VCaP (cell line): ENCODE data around the gene TOE1.
A peak's percentile ranks its signal among the peaks of the same experiment; 100 is the strongest.
"Not testable (repeated sequence)": the region's sequence is repeated elsewhere in the genome, so short reads cannot be mapped to it uniquely, and the experiment has no call there.

Experiments used
- H3K27ac ChIP-seq: fragments of 450-650 bp; 2 replicates; pipeline ENCODE4 v1.5.1; 2017
- TF ChIP-seq, protein P1 (sequence below): fragments of 450-650 bp; conservative IDR thresholded peaks from 2 replicates; pipeline ENCODE4 v1.5.1; 2017; ENCODE audit warnings: mild to moderate bottlenecking, moderate library complexity

TOE1 gene

GRCh38 chr1:45339789-45340558 lies at the start of gene TOE1, which contains the start of gene MUTYH:
TSS of gene TOE1 (plus strand) at chr1:45340170. CDS start at chr1:45340253, 83 bp downstream.
TSS of gene MUTYH (minus strand) at chr1:45340440. CDS start at chr1:45334505, 5,935 bp downstream.
- TF ChIP-seq, protein P1, sequence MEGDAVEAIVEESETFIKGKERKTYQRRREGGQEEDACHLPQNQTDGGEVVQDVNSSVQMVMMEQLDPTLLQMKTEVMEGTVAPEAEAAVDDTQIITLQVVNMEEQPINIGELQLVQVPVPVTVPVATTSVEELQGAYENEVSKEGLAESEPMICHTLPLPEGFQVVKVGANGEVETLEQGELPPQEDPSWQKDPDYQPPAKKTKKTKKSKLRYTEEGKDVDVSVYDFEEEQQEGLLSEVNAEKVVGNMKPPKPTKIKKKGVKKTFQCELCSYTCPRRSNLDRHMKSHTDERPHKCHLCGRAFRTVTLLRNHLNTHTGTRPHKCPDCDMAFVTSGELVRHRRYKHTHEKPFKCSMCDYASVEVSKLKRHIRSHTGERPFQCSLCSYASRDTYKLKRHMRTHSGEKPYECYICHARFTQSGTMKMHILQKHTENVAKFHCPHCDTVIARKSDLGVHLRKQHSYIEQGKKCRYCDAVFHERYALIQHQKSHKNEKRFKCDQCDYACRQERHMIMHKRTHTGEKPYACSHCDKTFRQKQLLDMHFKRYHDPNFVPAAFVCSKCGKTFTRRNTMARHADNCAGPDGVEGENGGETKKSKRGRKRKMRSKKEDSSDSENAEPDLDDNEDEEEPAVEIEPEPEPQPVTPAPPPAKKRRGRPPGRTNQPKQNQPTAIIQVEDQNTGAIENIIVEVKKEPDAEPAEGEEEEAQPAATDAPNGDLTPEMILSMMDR: no peak
- H3K27ac ChIP-seq: peak within 1 kb of the TSS; percentile 91

- not testable (repeated sequence) for H3K27ac ChIP-seq
These were observed 49.0 kb upstream of the TOE1 start for GRCh38 chr1:45291002-45291401.

- no peak overlapping the region for H3K27ac ChIP-seq
- TF ChIP-seq, protein P1: no peak
These were observed 48.3 kb upstream of the TOE1 start for GRCh38 chr1:45291716-45292115.

- H3K27ac ChIP-seq: no peak overlapping the region
- TF ChIP-seq, protein P1: no peak
These were observed 42.2 kb upstream of the TOE1 start for GRCh38 chr1:45297666-45298356.

DNA sequence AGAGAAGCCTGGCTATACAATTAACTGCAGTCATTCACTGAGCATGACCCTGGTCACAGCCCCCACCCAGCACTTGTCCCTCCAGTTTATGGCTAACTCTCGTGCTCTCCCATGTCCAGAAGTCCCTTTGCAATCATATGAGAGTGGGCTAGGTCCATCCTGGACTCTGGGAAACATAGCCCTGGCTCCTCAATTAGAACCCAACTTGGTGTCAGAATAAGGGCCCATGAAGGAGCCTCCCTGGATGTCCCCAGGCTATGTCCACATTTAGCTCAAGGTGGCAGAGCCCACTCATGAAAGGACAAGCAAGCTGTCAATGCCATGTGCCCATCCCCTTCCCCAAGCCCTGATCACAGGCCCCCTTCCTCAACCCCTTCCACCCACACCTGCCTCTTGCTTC lies 40.7 kb upstream of the TOE1 start:
- TF ChIP-seq, protein P1: no peak
- H3K27ac ChIP-seq: peak overlapping the region; percentile 6; the same call in 1 of the 2 replicates

DNA sequence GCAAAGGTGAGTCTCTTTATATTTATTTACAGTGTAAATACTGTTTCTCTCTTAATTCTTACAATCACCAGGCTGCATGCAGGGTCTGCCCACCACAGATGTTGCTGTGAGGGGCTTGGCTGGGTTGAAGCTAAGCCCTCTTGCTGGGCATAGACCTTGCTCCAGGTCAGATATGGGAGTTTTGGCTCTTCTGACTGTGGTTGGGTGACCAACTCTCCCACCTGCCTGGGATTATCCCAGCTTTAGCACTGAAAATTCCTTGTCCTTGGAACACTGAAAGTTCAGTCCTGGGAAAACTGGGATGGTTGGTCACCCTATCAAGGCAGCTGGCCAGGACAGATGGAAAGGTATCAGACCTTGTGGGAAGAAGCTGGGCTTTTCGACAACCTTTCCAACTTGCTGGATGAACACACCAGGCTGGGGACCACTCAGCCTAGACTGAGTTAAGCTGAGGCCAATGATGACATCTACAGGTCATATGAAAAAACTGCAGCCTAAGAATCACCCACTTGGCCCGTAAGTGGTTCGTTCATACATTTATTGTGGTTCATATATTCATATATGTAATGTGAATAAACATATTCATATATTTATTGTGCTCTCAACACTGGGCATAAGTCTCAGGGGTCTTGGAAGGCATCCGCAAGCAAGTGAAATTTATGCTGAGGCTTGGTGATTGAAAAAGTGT lies 39.8 kb upstream of the TOE1 start:
- peak overlapping the region; percentile 6; the same call in 1 of the 2 replicates for H3K27ac ChIP-seq
- TF ChIP-seq, protein P1: peak; percentile 87

- H3K27ac ChIP-seq: no peak overlapping the region
- TF ChIP-seq, protein P1: no peak
These were observed 39.3 kb upstream of the TOE1 start for GRCh38 chr1:45300669-45300997.
